ENCODE data around the gene SSX2IP.

Gene SSX2IP

DNA sequence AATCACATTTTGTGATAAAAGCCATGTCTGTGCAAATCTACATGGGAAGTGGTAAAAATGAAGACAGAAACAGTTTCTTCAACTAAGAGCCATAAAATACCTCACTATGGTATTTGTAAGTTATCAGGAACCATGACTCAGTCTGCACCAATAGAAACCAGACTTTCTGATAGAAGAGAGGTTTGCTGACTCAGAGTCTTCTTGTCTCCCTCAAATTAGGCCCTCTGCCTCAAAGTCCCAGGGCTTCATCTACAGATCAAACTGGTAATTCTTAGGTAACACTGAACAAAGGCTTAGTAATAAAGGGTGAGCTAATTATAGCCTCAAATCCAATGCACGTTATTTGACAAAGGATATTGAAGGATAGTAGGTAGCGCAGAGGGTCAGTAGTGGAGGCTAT, 30.9 kb upstream of the SSX2IP start:
- intact Hi-C loops (cut with micrococcal nuclease): loop anchor here (5.0 kb wide), 1 partner anchor 54 kb away; no protein-coding TSS in a partner anchor
- no peak overlapping the region for H3K4me3 Mint-ChIP-seq
- H3K4me1 Mint-ChIP-seq (ENCODE audit: low read depth): no peaks in the 10 kb centered on the region
- no peak overlapping the region for H3K27ac Mint-ChIP-seq
- H3K27me3 Mint-ChIP-seq: peaks cover 1% of the 10 kb centered on the region
- H3K9me3 Mint-ChIP-seq: no peaks in the 10 kb centered on the region
- H3K36me3 Mint-ChIP-seq (ENCODE audit: low read depth): no peaks in the 10 kb centered on the region

DNA sequence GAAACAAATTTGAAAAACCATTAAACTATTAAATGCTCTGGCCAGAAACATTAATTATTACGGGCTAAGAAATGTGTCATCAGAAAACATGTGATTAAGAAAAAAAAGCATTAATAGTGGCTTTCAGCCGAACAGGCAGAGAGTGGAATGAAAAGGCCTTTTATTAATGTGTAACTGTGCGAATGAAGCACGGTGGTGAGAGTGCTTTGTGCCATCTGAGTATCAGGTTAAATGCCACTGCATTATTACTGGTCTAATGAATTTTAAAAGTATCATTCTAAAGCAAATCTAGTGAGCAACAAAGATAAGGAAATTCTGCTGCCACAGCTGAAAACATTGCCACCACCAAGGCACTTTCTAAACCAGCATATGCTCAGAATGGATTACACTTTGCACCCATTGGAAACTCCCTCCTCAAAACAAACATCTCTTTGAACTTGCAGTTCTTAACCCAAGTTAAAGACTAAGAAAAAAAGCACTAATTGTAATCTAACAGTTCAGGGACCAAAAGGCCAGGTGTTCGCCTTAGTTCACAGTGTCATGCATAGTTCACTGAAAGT, 30.0 kb upstream of the SSX2IP start:
- intact Hi-C loops (cut with micrococcal nuclease): loop anchor here (5.0 kb wide), 1 partner anchor 53 kb away; no protein-coding TSS in a partner anchor

GRCh38 chr1:84719543-84720217, 29.4 kb upstream of the SSX2IP start:
- Mint-ChIP-seq H3K27ac (no peak overlapping the region), H3K9me3 (no peaks in the 10 kb centered on the region), H3K4me1 (ENCODE audit: low read depth) (no peaks in the 10 kb centered on the region), H3K27me3 (peaks cover 1% of the 10 kb centered on the region), H3K36me3 (ENCODE audit: low read depth) (no peaks in the 10 kb centered on the region), H3K4me3 (no peak overlapping the region)
- intact Hi-C loops (cut with micrococcal nuclease): loop anchor here (5.0 kb wide), 1 partner anchor 52 kb away; no protein-coding TSS in a partner anchor

More for the DNA sequence above, 30.0 kb upstream of the SSX2IP start:
- no peaks in the 10 kb centered on the region for H3K9me3 Mint-ChIP-seq
- H3K4me3 Mint-ChIP-seq: no peak overlapping the region
- no peak overlapping the region for H3K27ac Mint-ChIP-seq
- no peaks in the 10 kb centered on the region for H3K36me3 Mint-ChIP-seq (ENCODE audit: low read depth)
- H3K27me3 Mint-ChIP-seq: peaks cover 1% of the 10 kb centered on the region
- H3K4me1 Mint-ChIP-seq (ENCODE audit: low read depth): no peaks in the 10 kb centered on the region

GRCh38 chr1:84715342-84716019, 25.2 kb upstream of the SSX2IP start:
- Mint-ChIP-seq H3K27ac (no peak overlapping the region), H3K4me3 (no peak overlapping the region), H3K4me1 (ENCODE audit: low read depth) (no peaks in the 10 kb centered on the region), H3K9me3 (no peaks in the 10 kb centered on the region), H3K27me3 (no peaks in the 10 kb centered on the region), H3K36me3 (ENCODE audit: low read depth) (no peaks in the 10 kb centered on the region)
- intact Hi-C loops (cut with micrococcal nuclease): no loop called here

GRCh38 chr1:84712276-84712874, 22.1 kb upstream of the SSX2IP start:
- Mint-ChIP-seq H3K36me3 (ENCODE audit: low read depth) (no peaks in the 10 kb centered on the region), H3K27me3 (no peaks in the 10 kb centered on the region), H3K27ac (no peak overlapping the region), H3K9me3 (no peaks in the 10 kb centered on the region), H3K4me3 (no peak overlapping the region), H3K4me1 (ENCODE audit: low read depth) (no peaks in the 10 kb centered on the region)
- intact Hi-C loops (cut with micrococcal nuclease): no loop called here

GRCh38 chr1:84711869-84712268, 21.6 kb upstream of the SSX2IP start:
- no peak overlapping the region for H3K4me3 Mint-ChIP-seq
- no peaks in the 10 kb centered on the region for H3K9me3 Mint-ChIP-seq
- no peak overlapping the region for H3K27ac Mint-ChIP-seq
- intact Hi-C loops (cut with micrococcal nuclease): no loop called here
- no peaks in the 10 kb centered on the region for H3K4me1 Mint-ChIP-seq (ENCODE audit: low read depth)
- H3K27me3 Mint-ChIP-seq: no peaks in the 10 kb centered on the region
- H3K36me3 Mint-ChIP-seq (ENCODE audit: low read depth): no peaks in the 10 kb centered on the region

DNA sequence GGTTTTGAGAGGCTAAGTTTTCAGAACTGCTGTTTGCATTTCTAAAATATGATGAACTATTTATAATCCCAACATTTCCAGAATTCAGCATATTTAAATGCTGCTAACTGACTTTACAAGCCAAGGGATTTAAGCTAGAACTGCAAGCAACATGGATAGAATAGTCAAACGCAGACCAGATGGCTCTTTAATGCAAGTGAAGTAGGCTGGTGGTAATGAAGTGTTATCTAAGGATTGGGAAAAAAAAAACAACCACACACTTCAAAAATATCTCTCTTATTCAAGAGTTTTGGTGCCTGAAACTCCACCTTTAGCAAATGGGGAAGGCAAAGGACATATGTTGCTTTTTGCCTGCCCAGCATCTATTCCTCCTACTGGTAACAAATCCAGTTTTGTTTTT, 20.9 kb upstream of the SSX2IP start:
- Mint-ChIP-seq H3K36me3 (ENCODE audit: low read depth) (no peaks in the 10 kb centered on the region), H3K4me3 (no peak overlapping the region), H3K27ac (no peak overlapping the region), H3K27me3 (no peaks in the 10 kb centered on the region), H3K9me3 (no peaks in the 10 kb centered on the region), H3K4me1 (ENCODE audit: low read depth) (no peaks in the 10 kb centered on the region)
- intact Hi-C loops (cut with micrococcal nuclease): no loop called here

DNA sequence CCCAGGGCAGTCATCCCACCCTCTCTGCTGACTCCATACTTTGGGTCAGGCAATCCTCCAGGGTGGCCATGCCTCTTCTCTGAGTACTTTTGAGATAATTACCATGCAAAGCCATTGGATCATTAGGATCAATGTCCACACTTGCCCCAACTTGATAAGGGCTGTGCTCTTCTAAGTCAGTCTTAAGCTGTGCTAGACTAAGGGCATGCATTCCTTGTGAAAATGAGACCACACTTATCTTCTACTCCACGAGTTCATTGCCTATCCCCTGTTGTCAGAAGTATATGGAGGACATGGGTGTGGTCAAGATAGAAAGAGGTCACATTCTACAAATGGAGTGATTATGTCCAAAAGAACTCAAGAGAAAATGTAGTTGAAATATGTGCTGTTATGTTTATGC, 18.9 kb upstream of the SSX2IP start:
- H3K4me3 Mint-ChIP-seq: no peak overlapping the region
- intact Hi-C loops (cut with micrococcal nuclease): no loop called here
- H3K27ac Mint-ChIP-seq: no peak overlapping the region
- no peaks in the 10 kb centered on the region for H3K27me3 Mint-ChIP-seq
- H3K36me3 Mint-ChIP-seq (ENCODE audit: low read depth): no peaks in the 10 kb centered on the region
- H3K9me3 Mint-ChIP-seq: no peaks in the 10 kb centered on the region
- no peaks in the 10 kb centered on the region for H3K4me1 Mint-ChIP-seq (ENCODE audit: low read depth)

GRCh38 chr1:84708031-84708430, 17.8 kb upstream of the SSX2IP start:
- H3K9me3 Mint-ChIP-seq: no peaks in the 10 kb centered on the region
- H3K27ac Mint-ChIP-seq: no peak overlapping the region
- no peaks in the 10 kb centered on the region for H3K36me3 Mint-ChIP-seq (ENCODE audit: low read depth)
- no peak overlapping the region for H3K4me3 Mint-ChIP-seq
- H3K4me1 Mint-ChIP-seq (ENCODE audit: low read depth): no peaks in the 10 kb centered on the region
- intact Hi-C loops (cut with micrococcal nuclease): no loop called here
- no peaks in the 10 kb centered on the region for H3K27me3 Mint-ChIP-seq

DNA sequence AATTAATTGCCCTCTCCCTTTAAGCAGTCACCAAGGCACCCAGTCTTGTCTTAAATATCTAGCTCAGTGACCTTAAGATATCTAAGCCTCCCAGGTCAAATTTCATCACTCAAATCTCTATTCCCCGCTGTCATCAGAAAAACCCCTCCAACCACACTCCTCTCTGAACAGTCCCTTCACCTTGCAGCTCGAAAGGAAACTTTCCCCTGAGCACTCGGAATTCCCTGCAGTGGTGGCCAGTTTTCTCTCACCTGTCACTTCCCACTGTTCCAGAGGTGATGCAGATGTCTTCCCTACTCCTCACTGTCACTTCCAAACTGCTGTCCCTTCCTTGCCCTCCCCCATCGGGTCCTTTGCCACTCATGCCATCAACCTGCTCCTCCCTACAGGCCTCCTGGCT, 15.3 kb upstream of the SSX2IP start:
- no peaks in the 10 kb centered on the region for H3K36me3 Mint-ChIP-seq (ENCODE audit: low read depth)
- intact Hi-C loops (cut with micrococcal nuclease): no loop called here
- H3K27ac Mint-ChIP-seq: no peak overlapping the region
- H3K4me3 Mint-ChIP-seq: no peak overlapping the region
- H3K9me3 Mint-ChIP-seq: no peaks in the 10 kb centered on the region
- peaks cover under 1% of the 10 kb centered on the region for H3K4me1 Mint-ChIP-seq (ENCODE audit: low read depth)
- H3K27me3 Mint-ChIP-seq: no peaks in the 10 kb centered on the region

- H3K4me1 Mint-ChIP-seq (ENCODE audit: low read depth): peaks cover 7% of the 10 kb centered on the region
- intact Hi-C loops (cut with micrococcal nuclease): no loop called here
Observed at GRCh38 chr1:84704872-84705417, 14.7 kb upstream of the SSX2IP start.

DNA sequence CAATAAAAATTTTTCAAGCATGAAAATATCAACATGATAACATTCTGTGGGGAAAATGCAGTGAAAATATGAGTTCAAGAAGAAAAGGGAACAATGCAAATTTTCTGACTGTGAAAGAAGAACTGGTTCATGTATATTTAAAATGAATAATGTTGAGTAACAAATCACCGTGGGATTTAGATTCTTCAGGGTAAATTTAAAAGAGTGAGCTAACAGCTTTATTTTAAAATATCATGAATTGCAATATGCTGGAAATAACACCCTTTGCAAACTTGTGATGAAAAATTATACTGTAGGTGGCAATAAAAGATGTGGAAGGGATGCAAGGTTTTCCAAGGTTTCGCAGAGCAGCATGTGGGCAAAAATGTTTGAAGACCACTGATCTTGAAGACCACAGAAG, 13.2 kb upstream of the SSX2IP start:
- Mint-ChIP-seq H3K4me1 (ENCODE audit: low read depth) (peaks cover 14% of the 10 kb centered on the region), H3K9me3 (no peaks in the 10 kb centered on the region), H3K27ac (no peak overlapping the region), H3K36me3 (ENCODE audit: low read depth) (no peaks in the 10 kb centered on the region), H3K4me3 (no peak overlapping the region), H3K27me3 (no peaks in the 10 kb centered on the region)
- intact Hi-C loops (cut with micrococcal nuclease): no loop called here

More at GRCh38 chr1:84704872-84705417, 14.7 kb upstream of the SSX2IP start:
- no peaks in the 10 kb centered on the region for H3K9me3 Mint-ChIP-seq
- no peaks in the 10 kb centered on the region for H3K36me3 Mint-ChIP-seq (ENCODE audit: low read depth)
- no peak overlapping the region for H3K27ac Mint-ChIP-seq
- H3K4me3 Mint-ChIP-seq: no peak overlapping the region
- H3K27me3 Mint-ChIP-seq: no peaks in the 10 kb centered on the region

GRCh38 chr1:84702143-84702542, 11.9 kb upstream of the SSX2IP start:
- intact Hi-C loops (cut with micrococcal nuclease): no loop called here
- no peaks in the 10 kb centered on the region for H3K27me3 Mint-ChIP-seq
- H3K9me3 Mint-ChIP-seq: no peaks in the 10 kb centered on the region
- H3K4me3 Mint-ChIP-seq: no peak overlapping the region
- peaks cover 17% of the 10 kb centered on the region for H3K4me1 Mint-ChIP-seq (ENCODE audit: low read depth)
- H3K36me3 Mint-ChIP-seq (ENCODE audit: low read depth): no peaks in the 10 kb centered on the region
- H3K27ac Mint-ChIP-seq: no peak overlapping the region

DNA sequence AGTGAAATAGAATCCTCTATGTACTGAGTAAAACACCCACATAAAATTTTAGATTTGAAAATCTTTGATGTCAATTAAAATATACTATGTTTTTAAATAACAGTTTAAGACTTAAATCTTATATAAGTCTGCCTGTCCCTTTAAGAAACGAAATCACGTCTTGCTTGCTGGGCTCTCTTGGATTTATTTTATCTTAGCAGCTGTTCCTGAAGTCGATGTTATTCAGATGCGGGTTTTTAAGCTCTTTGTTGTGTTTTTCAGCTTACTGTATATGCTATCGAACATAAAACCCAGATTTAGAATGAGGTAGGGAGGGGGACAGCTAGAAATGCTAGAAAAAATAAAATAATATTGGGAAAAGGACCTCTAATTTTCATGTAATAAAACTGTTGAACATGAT, 11.1 kb upstream of the SSX2IP start:
- H3K4me1 Mint-ChIP-seq (ENCODE audit: low read depth): peaks cover 22% of the 10 kb centered on the region
- no peak overlapping the region for H3K27ac Mint-ChIP-seq
- no peaks in the 10 kb centered on the region for H3K9me3 Mint-ChIP-seq
- H3K4me3 Mint-ChIP-seq: no peak overlapping the region
- intact Hi-C loops (cut with micrococcal nuclease): no loop called here
- H3K27me3 Mint-ChIP-seq: no peaks in the 10 kb centered on the region
- no peaks in the 10 kb centered on the region for H3K36me3 Mint-ChIP-seq (ENCODE audit: low read depth)
